HepG2 (cell line): ENCODE measurements around the gene ACBD3. TPM values are rescaled to one million over a fixed set of nuclear protein-coding genes. Genes with fewer than 3 reads are reported as not detected.

Experiments
- ATF4 ChIP-seq, 2 experiments: fragments of 450-650 bp in 1 of 2; sonication (generic) in 1 of 2; formaldehyde crosslinking; IDR thresholded peaks; 2 replicates each; pipeline versions ENCODE4 v1.5.0 to v1.8.0; 2020 to 2022; ENCODE audit warnings: mild to moderate bottlenecking in 1 of 2, missing genetic modification reagents in 1 of 2
- ATF6 ChIP-seq: sonication (generic); formaldehyde crosslinking; conservative IDR thresholded peaks from 2 replicates; pipeline ENCODE4 v1.4.0; 2020; ENCODE audit warnings: missing genetic modification reagents
- GABPA ChIP-seq, 2 experiments: IDR thresholded peaks; 2 replicates each; pipeline ENCODE4 v1.6.1; 2011 to 2016; ENCODE audit warnings: low read depth in 2 of 2, low read length in 1 of 2, missing biosample characterization in 1 of 2, missing genetic modification characterization in 1 of 2
- GTF2F1 ChIP-seq: fragments of 150-350 bp; IDR thresholded peaks from 2 replicates; pipeline ENCODE4 v1.6.1; 2014; ENCODE audit warnings: low read length
- SMAD3 ChIP-seq: sonication (generic); formaldehyde crosslinking; IDR thresholded peaks from 2 replicates; pipeline ENCODE4 v1.4.0; 2020; ENCODE audit warnings: missing genetic modification reagents
- SMARCE1 ChIP-seq: fragments of 450-650 bp; IDR thresholded peaks from 2 replicates; pipeline ENCODE4 v1.6.1; 2017; ENCODE audit warnings: borderline replicate concordance
- STAG1 ChIP-seq: sonication (generic); formaldehyde crosslinking; IDR thresholded peaks from 2 replicates; pipeline ENCODE4 v1.4.0; 2020; ENCODE audit warnings: missing genetic modification reagents
- TGIF2 ChIP-seq: IDR thresholded peaks from 2 replicates; pipeline ENCODE4 v1.6.1; 2016; ENCODE audit warnings: control low read depth, missing compliant biosample characterization
- ZMYM3 ChIP-seq: sonication (generic); formaldehyde crosslinking; IDR thresholded peaks from 2 replicates; pipeline ENCODE4 v1.5.1; 2020; ENCODE audit warnings: mild to moderate bottlenecking, missing genetic modification reagents
- ZNF275 ChIP-seq: sonication (generic); formaldehyde crosslinking; IDR thresholded peaks from 2 replicates; pipeline ENCODE4 v1.8.0; 2022; ENCODE audit warnings: missing genetic modification reagents, mild to moderate bottlenecking, inconsistent platforms, borderline replicate concordance
- ZNF292 ChIP-seq: sonication (generic); formaldehyde crosslinking; IDR thresholded peaks from 2 replicates; pipeline ENCODE4 v1.8.1; 2022; ENCODE audit warnings: mild to moderate bottlenecking, low read depth, missing genetic modification reagents, borderline replicate concordance
- ZNF7 ChIP-seq: IDR thresholded peaks from 2 replicates; pipeline ENCODE4 v1.6.1; 2016; ENCODE audit warnings: missing biosample characterization, missing genetic modification reagents
- polyA plus RNA-seq, 8 experiments: library from polyadenylated mRNA; depleted of rRNA in 3 of 8; stranded (reverse) in 7 of 8; unstranded in 1 of 8; fragments of >200 nt; fragmentation: Illumina TruSeq in 4 of 8; extraction: Trizol in 4 of 8; gene quantifications; 2 replicates each; pipeline versions ENCODE4 v1.2.1 to v1.2.3, GENCODE V29; 2011 to 2016; ENCODE audit warnings: low read depth in 4 of 8, missing spikeins in 1 of 8, mixed read lengths in 1 of 8; ENCODE audit not compliant: insufficient read depth in 1 of 8
- total RNA-seq, 5 experiments: library from RNA; depleted of rRNA; stranded (reverse); fragments of >200 nt; fragmentation: Illumina TruSeq; extraction: Trizol; gene quantifications; 2 replicates each; pipeline ENCODE4 v1.2.3, GENCODE V29; 2016; ENCODE audit warnings: low read depth in 1 of 5
- TF ChIP-seq, protein P1 (sequence below): sonication (generic); formaldehyde crosslinking; IDR thresholded peaks from 2 replicates; pipeline ENCODE4 v1.4.0; 2020; ENCODE audit warnings: mild to moderate bottlenecking, missing genetic modification reagents
- TF ChIP-seq, protein P2 (sequence below), 2 experiments: sonication (generic) in 1 of 2; formaldehyde crosslinking in 1 of 2; IDR thresholded peaks; 2 replicates each; pipeline versions ENCODE4 v1.4.0 to v1.6.1; 2016 to 2020; ENCODE audit warnings: borderline replicate concordance in 1 of 2, low read depth in 1 of 2, mild to moderate bottlenecking in 1 of 2, missing genetic modification reagents in 1 of 2
- TF ChIP-seq, protein P3 (sequence below): sonication (generic); formaldehyde crosslinking; IDR thresholded peaks from 2 replicates; pipeline ENCODE4 v1.8.1; 2022; ENCODE audit warnings: low read depth, mild to moderate bottlenecking, missing genetic modification reagents

Gene ACBD3
- total and polyA plus RNA-seq, 2 of the 13 experiments (the other 11 are each of a cell fraction or from before 2014, with no cell fraction given): 24.3 to 39.3 TPM

DNA sequence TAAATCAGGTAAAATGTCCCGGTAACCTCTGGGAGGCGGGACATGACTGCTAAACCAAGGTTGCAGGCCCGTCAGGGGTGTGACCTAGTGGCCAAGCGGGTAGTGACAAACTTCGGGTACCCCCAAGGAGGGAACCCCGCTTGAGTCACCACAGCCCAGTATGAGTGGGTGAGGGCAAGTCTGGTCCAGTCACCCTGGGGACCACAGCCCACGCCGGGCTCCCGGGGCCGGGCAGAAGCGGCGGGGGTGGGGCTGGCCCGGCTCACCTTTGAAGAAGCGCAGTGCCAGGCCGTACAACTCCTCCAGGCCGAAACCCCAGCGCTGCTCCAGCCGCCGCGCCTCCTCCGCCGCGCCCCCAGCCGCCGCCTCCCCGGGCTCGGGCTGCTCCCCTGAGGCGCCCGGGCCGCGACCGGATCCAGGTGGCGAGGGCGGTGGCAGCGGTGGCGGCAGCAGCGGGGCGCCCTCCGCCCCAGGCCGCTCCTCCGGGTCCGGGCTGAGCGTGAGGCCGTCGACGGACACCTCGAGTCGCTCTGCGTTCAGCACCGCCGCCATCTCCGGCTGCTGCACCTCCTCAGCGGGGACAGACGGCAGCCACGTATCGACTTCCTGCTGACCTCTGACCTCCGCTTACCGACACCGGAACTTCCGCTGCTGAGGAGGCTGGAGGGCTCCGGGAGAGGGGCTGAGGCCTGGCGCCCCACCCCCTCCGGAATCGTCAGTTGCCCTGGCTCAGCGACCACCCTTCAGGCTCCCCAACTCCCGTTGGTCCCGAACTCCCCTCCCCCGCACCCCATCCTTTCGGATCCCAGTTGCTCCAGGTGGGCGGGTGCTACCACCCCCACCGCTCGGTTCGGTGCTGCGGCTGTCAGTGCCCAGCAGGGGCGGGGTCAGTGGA, at the start of gene ACBD3 (continued):
- TF ChIP-seq ZMYM3 (CRISPR knock-in tag) (no peak), GTF2F1 (no peak), SMARCE1 (no peak), ATF6 (no peak), TGIF2 (CRISPR knock-in tag) (peak; percentile 42; the same call in 1 of the 2 replicates), ZNF275 (CRISPR knock-in tag) (peak; percentile 24; the same call in 1 of the 2 replicates), SMAD3 (CRISPR knock-in tag) (no peak), ZNF292 (CRISPR knock-in tag) (peak; percentile 58; the same call in 1 of the 2 replicates), GABPA (IDR thresholded peaks at IDR 0.05; ENCODE audit: low read depth, low read length) (peak; percentile 95), GABPA (CRISPR knock-in tag; IDR thresholded peaks at IDR 0.05; ENCODE audit: low read depth) (peak; percentile 96), STAG1 (no peak), ZNF7 (CRISPR knock-in tag) (no peak), ATF4 (CRISPR knock-in tag; IDR thresholded peaks at IDR 0.05) (no peak)
- TF ChIP-seq, protein P1, sequence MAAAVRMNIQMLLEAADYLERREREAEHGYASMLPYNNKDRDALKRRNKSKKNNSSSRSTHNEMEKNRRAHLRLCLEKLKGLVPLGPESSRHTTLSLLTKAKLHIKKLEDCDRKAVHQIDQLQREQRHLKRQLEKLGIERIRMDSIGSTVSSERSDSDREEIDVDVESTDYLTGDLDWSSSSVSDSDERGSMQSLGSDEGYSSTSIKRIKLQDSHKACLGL: no peak
- TF ChIP-seq, protein P2, sequence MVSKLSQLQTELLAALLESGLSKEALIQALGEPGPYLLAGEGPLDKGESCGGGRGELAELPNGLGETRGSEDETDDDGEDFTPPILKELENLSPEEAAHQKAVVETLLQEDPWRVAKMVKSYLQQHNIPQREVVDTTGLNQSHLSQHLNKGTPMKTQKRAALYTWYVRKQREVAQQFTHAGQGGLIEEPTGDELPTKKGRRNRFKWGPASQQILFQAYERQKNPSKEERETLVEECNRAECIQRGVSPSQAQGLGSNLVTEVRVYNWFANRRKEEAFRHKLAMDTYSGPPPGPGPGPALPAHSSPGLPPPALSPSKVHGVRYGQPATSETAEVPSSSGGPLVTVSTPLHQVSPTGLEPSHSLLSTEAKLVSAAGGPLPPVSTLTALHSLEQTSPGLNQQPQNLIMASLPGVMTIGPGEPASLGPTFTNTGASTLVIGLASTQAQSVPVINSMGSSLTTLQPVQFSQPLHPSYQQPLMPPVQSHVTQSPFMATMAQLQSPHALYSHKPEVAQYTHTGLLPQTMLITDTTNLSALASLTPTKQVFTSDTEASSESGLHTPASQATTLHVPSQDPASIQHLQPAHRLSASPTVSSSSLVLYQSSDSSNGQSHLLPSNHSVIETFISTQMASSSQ (IDR thresholded peaks at IDR 0.05; ENCODE audit: low read depth): no peak
- TF ChIP-seq, protein P2 (CRISPR knock-in tag; IDR thresholded peaks at IDR 0.05; ENCODE audit: borderline replicate concordance): peak; percentile 36; the same call in 1 of the 2 replicates
- TF ChIP-seq, protein P3, sequence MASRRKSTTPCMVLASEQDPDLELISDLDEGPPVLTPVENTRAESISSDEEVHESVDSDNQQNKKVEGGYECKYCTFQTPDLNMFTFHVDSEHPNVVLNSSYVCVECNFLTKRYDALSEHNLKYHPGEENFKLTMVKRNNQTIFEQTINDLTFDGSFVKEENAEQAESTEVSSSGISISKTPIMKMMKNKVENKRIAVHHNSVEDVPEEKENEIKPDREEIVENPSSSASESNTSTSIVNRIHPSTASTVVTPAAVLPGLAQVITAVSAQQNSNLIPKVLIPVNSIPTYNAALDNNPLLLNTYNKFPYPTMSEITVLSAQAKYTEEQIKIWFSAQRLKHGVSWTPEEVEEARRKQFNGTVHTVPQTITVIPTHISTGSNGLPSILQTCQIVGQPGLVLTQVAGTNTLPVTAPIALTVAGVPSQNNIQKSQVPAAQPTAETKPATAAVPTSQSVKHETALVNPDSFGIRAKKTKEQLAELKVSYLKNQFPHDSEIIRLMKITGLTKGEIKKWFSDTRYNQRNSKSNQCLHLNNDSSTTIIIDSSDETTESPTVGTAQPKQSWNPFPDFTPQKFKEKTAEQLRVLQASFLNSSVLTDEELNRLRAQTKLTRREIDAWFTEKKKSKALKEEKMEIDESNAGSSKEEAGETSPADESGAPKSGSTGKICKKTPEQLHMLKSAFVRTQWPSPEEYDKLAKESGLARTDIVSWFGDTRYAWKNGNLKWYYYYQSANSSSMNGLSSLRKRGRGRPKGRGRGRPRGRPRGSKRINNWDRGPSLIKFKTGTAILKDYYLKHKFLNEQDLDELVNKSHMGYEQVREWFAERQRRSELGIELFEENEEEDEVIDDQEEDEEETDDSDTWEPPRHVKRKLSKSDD: no peak; the same call in 1 of the 2 replicates
